ENCODE results near the gene LDLRAD4.

Gene LDLRAD4

GRCh38 chr18:13218368-13218991 lies at the start of gene LDLRAD4:
TSS of gene LDLRAD4 (plus strand) at chr18:13218760.
- peak; percentile 78 for DNase-seq
- Histone ChIP-seq H3K9me3 (ENCODE audit: insufficient read depth, low read length, severe bottlenecking) (no peaks in the 10 kb centered on the region), H2AFZ (ENCODE audit: low read depth, low read length) (peak within 1 kb of the TSS; percentile 77), H3K4me3 (ENCODE audit: low read depth in 1 of 2, low read length in 2 of 2) (peak within 1 kb of the TSS; percentile 82 to 83), H3K27me3 (ENCODE audit: insufficient read depth, low read length, poor library complexity) (no peaks in the 10 kb centered on the region), H3K9ac (ENCODE audit: low read depth, low read length) (peak within 1 kb of the TSS; percentile 87), H4K20me1 (ENCODE audit: insufficient read depth, low read length) (0 out of 2 replicates have a peak, but pooled peaks cover 2% of the 10 kb centered on the region), H3K4me2 (ENCODE audit: insufficient read depth, low read length) (peak within 1 kb of the TSS; percentile 84), H3K79me2 (ENCODE audit: insufficient read depth, low read length) (peaks cover 55% of the 10 kb centered on the region), H3K4me1 (ENCODE audit: insufficient read depth, low read length) (peaks cover 62% of the 10 kb centered on the region), H3K36me3 (ENCODE audit: insufficient read depth, low read length) (peaks cover 1% of the 10 kb centered on the region; the same call in 1 of the 2 replicates), H3K27ac (ENCODE audit: low read length) (peak within 1 kb of the TSS; percentile 76)
- no peak for TF ChIP-seq EZH2 (IDR thresholded peaks at IDR 0.05; ENCODE audit: borderline replicate concordance, low read depth, low read length, severe bottlenecking)
- no peak for TF ChIP-seq CTCF (IDR thresholded peaks at IDR 0.05; ENCODE audit: borderline replicate concordance, extremely low read depth, low read length, poor library complexity, severe bottlenecking)
- peak; percentile 55 for ATAC-seq (ENCODE audit: insufficient read depth, low read depth)

GRCh38 chr18:13173578-13174145 lies 44.9 kb upstream of the LDLRAD4 start:
- Histone ChIP-seq H3K27ac (ENCODE audit: low read length) (no peak overlapping the region), H3K27me3 (ENCODE audit: insufficient read depth, low read length, poor library complexity) (no peaks in the 10 kb centered on the region), H3K4me3 (ENCODE audit: low read depth in 1 of 2, low read length in 2 of 2) (no peak overlapping the region), H4K20me1 (ENCODE audit: insufficient read depth, low read length) (no peaks in the 10 kb centered on the region), H3K79me2 (ENCODE audit: insufficient read depth, low read length) (no peaks in the 10 kb centered on the region), H2AFZ (ENCODE audit: low read depth, low read length) (no peak overlapping the region), H3K36me3 (ENCODE audit: insufficient read depth, low read length) (no peaks in the 10 kb centered on the region), H3K4me2 (ENCODE audit: insufficient read depth, low read length) (no peak overlapping the region), H3K4me1 (ENCODE audit: insufficient read depth, low read length) (no peaks in the 10 kb centered on the region), H3K9me3 (ENCODE audit: insufficient read depth, low read length, severe bottlenecking) (no peaks in the 10 kb centered on the region), H3K9ac (ENCODE audit: low read depth, low read length) (no peak overlapping the region)
- no peak for TF ChIP-seq CTCF (IDR thresholded peaks at IDR 0.05; ENCODE audit: borderline replicate concordance, extremely low read depth, low read length, poor library complexity, severe bottlenecking)
- no peak for TF ChIP-seq EZH2 (IDR thresholded peaks at IDR 0.05; ENCODE audit: borderline replicate concordance, low read depth, low read length, severe bottlenecking)
- DNase-seq (no peak), ATAC-seq (ENCODE audit: insufficient read depth, low read depth) (no peak)

GRCh38 chr18:13175266-13175665 lies 43.3 kb upstream of the LDLRAD4 start:
- ATAC-seq (ENCODE audit: insufficient read depth, low read depth) (no peak), DNase-seq (no peak)
- H3K27ac ChIP-seq (ENCODE audit: low read length), result no peak overlapping the region
- no peaks in the 10 kb centered on the region for H4K20me1 ChIP-seq (ENCODE audit: insufficient read depth, low read length)
- no peaks in the 10 kb centered on the region for H3K27me3 ChIP-seq (ENCODE audit: insufficient read depth, low read length, poor library complexity)
- no peaks in the 10 kb centered on the region for H3K36me3 ChIP-seq (ENCODE audit: insufficient read depth, low read length)
- H3K79me2 ChIP-seq (ENCODE audit: insufficient read depth, low read length), result no peaks in the 10 kb centered on the region
- no peak overlapping the region for H2AFZ ChIP-seq (ENCODE audit: low read depth, low read length)
- no peaks in the 10 kb centered on the region for H3K9me3 ChIP-seq (ENCODE audit: insufficient read depth, low read length, severe bottlenecking)
- H3K4me1 ChIP-seq (ENCODE audit: insufficient read depth, low read length), result no peaks in the 10 kb centered on the region
- TF ChIP-seq CTCF (IDR thresholded peaks at IDR 0.05; ENCODE audit: borderline replicate concordance, extremely low read depth, low read length, poor library complexity, severe bottlenecking), result no peak
- no peak for TF ChIP-seq EZH2 (IDR thresholded peaks at IDR 0.05; ENCODE audit: borderline replicate concordance, low read depth, low read length, severe bottlenecking)
- H3K9ac ChIP-seq (ENCODE audit: low read depth, low read length), result no peak overlapping the region
- no peak overlapping the region for H3K4me2 ChIP-seq (ENCODE audit: insufficient read depth, low read length)
- no peak overlapping the region for H3K4me3 ChIP-seq (ENCODE audit: low read depth in 1 of 2, low read length in 2 of 2)

Data from DND-41 (cell line).